Pancreas (tissue), 10 donors: Measurements from ENCODE around the gene MTHFD1L. TPM values are rescaled to one million over a fixed set of nuclear protein-coding genes. Genes with fewer than 3 reads are reported as not detected.

Experiments used
- ATAC-seq, 4 donors: fragments of 200-7000 bp; cut with Tn5 transposase; one replicate each; pipeline versions ENCODE4 v1.8.0 to v1.9.1; 2020; ENCODE audit warnings: mild to moderate bottlenecking in 4 of 4, moderate library complexity in 4 of 4
- DNase-seq, 6 donors: peaks; one replicate each; pipeline ENCODE4 v3.0.0-alpha.2; 2020
- FAIRE-seq: peaks from 2 replicates; lab custom pipeline; 2012; peaks lifted over from hg19 to GRCh38; lab: Jason Lieb, UNC
- H3K27ac ChIP-seq, 4 donors: fragments of 200-600 bp; sonication (generic); 1 replicate in 3 of 4; 2 replicates in 1 of 4; pipeline versions ENCODE4 v1.5.0 to v1.8.0; 2020
- H3K27me3 ChIP-seq, 4 donors: fragments of 200-600 bp; one replicate each; pipeline ENCODE4 v1.8.0; 2021
- H3K36me3 ChIP-seq, 3 donors: fragments of 200-600 bp; sonication (generic) in 1 of 3; one replicate each; pipeline versions ENCODE4 v1.5.0 to v1.8.0; 2020 to 2021
- H3K4me1 ChIP-seq, 3 donors: fragments of 200-600 bp; one replicate each; pipeline ENCODE4 v1.8.0; 2021
- H3K4me3 ChIP-seq, 4 donors: fragments of 200-600 bp; sonication (generic) in 2 of 4; one replicate each; pipeline versions ENCODE4 v1.5.0 to v1.8.0; 2020 to 2021
- H3K9me3 ChIP-seq, 4 donors: fragments of 200-600 bp; one replicate each; pipeline ENCODE4 v1.8.0; 2021
- WGBS, 2 donors: extraction: QIAGEN DNeasy Blood & Tissue Kit; methylation state at CpG; one replicate each; pipeline ENCODE4 v1.1.7; 2013; 5-methylcytosine and 5-hydroxymethylcytosine counted together
- intact Hi-C, 3 donors: fragments of 100-400 bp; cut with DNase I; formaldehyde crosslinking; loops; one replicate each; pipeline versions ENCODE4 v1.11.1 to v1.14.2; 2022
- polyA plus RNA-seq, 2 donors: library from polyadenylated mRNA; stranded (reverse); fragments of 200-250 nt; gene quantifications; one replicate each; pipeline ENCODE4 v1.2.3, GENCODE V29; 2013
- total RNA-seq, 6 donors: library from RNA; stranded (reverse); fragmentation: NEBNext Ultra II Directional in 4 of 6; extraction: Animal tissue kit (Norgen Biotek cat#: 25700) in 4 of 6; gene quantifications; one replicate each; pipeline versions ENCODE4 v1.2.1 to v1.2.4, GENCODE V29; 2021 to 2023
- TF ChIP-seq, protein P1 (sequence below), 4 donors: fragments of 200-600 bp; sonication (generic) in 3 of 4; IDR thresholded peaks; one replicate each; pipeline versions ENCODE4 v1.5.0 to v1.8.0; 2021; ENCODE audit warnings: antibody characterized with exemption in 4 of 4
- donor health status: healthy with polysubstance abuse.
- donor health status: DM: no; HTN: no; CAD: no; lungs with moderate emphysema.
- donor health status: DM: no; HTN: no; CAD: no.
- donor health status: control.
- donor health status: control.
- donor health status: Bipolar disorder and iron deficiency.
- donor health status: DM: yes; HTN: yes; CAD: no.
- donor health status: DM: no; HTN: no; CAD: no.
- donor health status: DM: no; HTN: no; CAD: no.
- donor health status: DM: yes; HTN: yes; CAD: no.

Gene MTHFD1L
- total and polyA plus RNA-seq, 8 donors: 3.2 to 26.5 (median 9.0) TPM

- Histone ChIP-seq H3K27ac (no peak overlapping the region), H3K9me3 (no peaks in the 10 kb centered on the region), H3K4me1 (no peaks in the 10 kb centered on the region), H3K4me3 (no peak overlapping the region), H3K27me3 (no peaks in the 10 kb centered on the region), H3K36me3 (no peaks in the 10 kb centered on the region)
- TF ChIP-seq, protein P1, sequence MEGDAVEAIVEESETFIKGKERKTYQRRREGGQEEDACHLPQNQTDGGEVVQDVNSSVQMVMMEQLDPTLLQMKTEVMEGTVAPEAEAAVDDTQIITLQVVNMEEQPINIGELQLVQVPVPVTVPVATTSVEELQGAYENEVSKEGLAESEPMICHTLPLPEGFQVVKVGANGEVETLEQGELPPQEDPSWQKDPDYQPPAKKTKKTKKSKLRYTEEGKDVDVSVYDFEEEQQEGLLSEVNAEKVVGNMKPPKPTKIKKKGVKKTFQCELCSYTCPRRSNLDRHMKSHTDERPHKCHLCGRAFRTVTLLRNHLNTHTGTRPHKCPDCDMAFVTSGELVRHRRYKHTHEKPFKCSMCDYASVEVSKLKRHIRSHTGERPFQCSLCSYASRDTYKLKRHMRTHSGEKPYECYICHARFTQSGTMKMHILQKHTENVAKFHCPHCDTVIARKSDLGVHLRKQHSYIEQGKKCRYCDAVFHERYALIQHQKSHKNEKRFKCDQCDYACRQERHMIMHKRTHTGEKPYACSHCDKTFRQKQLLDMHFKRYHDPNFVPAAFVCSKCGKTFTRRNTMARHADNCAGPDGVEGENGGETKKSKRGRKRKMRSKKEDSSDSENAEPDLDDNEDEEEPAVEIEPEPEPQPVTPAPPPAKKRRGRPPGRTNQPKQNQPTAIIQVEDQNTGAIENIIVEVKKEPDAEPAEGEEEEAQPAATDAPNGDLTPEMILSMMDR (IDR thresholded peaks at IDR 0.05): no peak
- no peak for FAIRE-seq
- ATAC-seq: no peak
- no peak for DNase-seq
- 89 to 96% methylated on average over 5 of the region's 5 CpGs for WGBS, 2 donors
- intact Hi-C loops: no loop called here
Observed at GRCh38 chr6:151093706-151094105, 228.2 kb downstream of the MTHFD1L start.

- intact Hi-C loops: no loop called here
- Histone ChIP-seq H3K4me3 (no peak overlapping the region), H3K4me1 (no peaks in the 10 kb centered on the region), H3K27ac (no peak overlapping the region), H3K27me3 (no peaks in the 10 kb centered on the region), H3K36me3 (no peaks in the 10 kb centered on the region), H3K9me3 (no peaks in the 10 kb centered on the region)
- no peak for FAIRE-seq
- ATAC-seq: no peak
- TF ChIP-seq, protein P1 (IDR thresholded peaks at IDR 0.05): no peak
- 93 to 98% methylated on average over 6 of the region's 6 CpGs for WGBS, 2 donors
- DNase-seq: no peak
Observed at GRCh38 chr6:151095538-151096254, 230.2 kb downstream of the MTHFD1L start.

DNA sequence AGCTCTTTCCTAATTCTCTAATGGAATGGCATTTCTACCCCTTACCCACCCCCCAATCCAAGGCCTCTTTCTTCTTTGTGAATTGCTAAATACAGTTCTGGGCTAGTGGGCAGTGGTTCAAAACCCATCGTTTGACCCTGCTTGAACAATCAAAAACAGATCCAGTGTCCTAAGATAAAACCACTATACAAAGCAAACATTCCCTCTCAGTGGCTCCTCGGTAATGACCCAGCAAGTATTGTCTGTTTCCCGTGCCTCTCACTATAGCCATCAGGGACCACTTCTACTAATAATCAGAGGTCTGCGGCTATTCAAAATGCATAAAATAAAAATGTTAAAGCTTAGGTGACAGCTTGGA lies 230.7 kb downstream of the MTHFD1L start:
- no peaks in the 10 kb centered on the region for H3K9me3 ChIP-seq
- FAIRE-seq: no peak
- H3K4me1 ChIP-seq: no peaks in the 10 kb centered on the region
- TF ChIP-seq, protein P1 (IDR thresholded peaks at IDR 0.05): no peak
- no peak for DNase-seq
- no peak overlapping the region for H3K27ac ChIP-seq
- H3K27me3 ChIP-seq: no peaks in the 10 kb centered on the region
- WGBS, 2 donors: 72% methylated on average over 4 of the region's 4 CpGs
- H3K36me3 ChIP-seq: no peaks in the 10 kb centered on the region
- no peak for ATAC-seq
- intact Hi-C loops: no loop called here
- H3K4me3 ChIP-seq: no peak overlapping the region

- TF ChIP-seq, protein P1 (IDR thresholded peaks at IDR 0.05): no peak
- FAIRE-seq (no peak), DNase-seq (no peak), ATAC-seq (no peak)
- Histone ChIP-seq H3K27me3 (no peaks in the 10 kb centered on the region), H3K27ac (no peak overlapping the region), H3K4me1 (no peaks in the 10 kb centered on the region), H3K9me3 (no peaks in the 10 kb centered on the region), H3K4me3 (no peak overlapping the region), H3K36me3 (no peaks in the 10 kb centered on the region)
- intact Hi-C loops: no loop called here
- 94 to 97% methylated on average over 8 of the region's 8 CpGs for WGBS, 2 donors
Observed at GRCh38 chr6:151096691-151097606, 231.4 kb downstream of the MTHFD1L start.
